ENCODE results near the gene KLHL29. TPM values are rescaled to one million over a fixed set of nuclear protein-coding genes. Genes with fewer than 3 reads are reported as not detected.

Gene KLHL29
- total RNA-seq, 1 donor from 2014 or later, result 5.0 TPM

- DNase-seq (ENCODE audit: low read depth), result no peak
- no peak for TF ChIP-seq CTCF (IDR thresholded peaks at IDR 0.05; ENCODE audit: insufficient read depth, low read length, severe bottlenecking)
- Histone ChIP-seq H3K36me3 (ENCODE audit: control insufficient read depth, insufficient read depth, low read length) (peaks cover 4% of the 10 kb centered on the region), H3K4me3 (ENCODE audit: low read depth, low read length) (no peak overlapping the region), H3K27me3 (ENCODE audit: control insufficient read depth, insufficient read depth, low read length) (no peaks in the 10 kb centered on the region)
- FAIRE-seq, result no peak
These were observed 199.2 kb downstream of the KLHL29 start for GRCh38 chr2:23584054-23584745.

- DNase-seq (ENCODE audit: low read depth) (no peak), FAIRE-seq (no peak)
- Histone ChIP-seq H3K4me3 (ENCODE audit: low read depth, low read length) (no peak overlapping the region), H3K27me3 (ENCODE audit: control insufficient read depth, insufficient read depth, low read length) (no peaks in the 10 kb centered on the region), H3K36me3 (ENCODE audit: control insufficient read depth, insufficient read depth, low read length) (peaks cover 4% of the 10 kb centered on the region)
- no peak for TF ChIP-seq CTCF (IDR thresholded peaks at IDR 0.05; ENCODE audit: insufficient read depth, low read length, severe bottlenecking)
These were observed 200.5 kb downstream of the KLHL29 start for GRCh38 chr2:23585273-23586170.

- DNase-seq (ENCODE audit: low read depth), result no peak
- no peak for FAIRE-seq
- no peak overlapping the region for H3K4me3 ChIP-seq (ENCODE audit: low read depth, low read length)
- peaks cover 4% of the 10 kb centered on the region for H3K36me3 ChIP-seq (ENCODE audit: control insufficient read depth, insufficient read depth, low read length)
- H3K27me3 ChIP-seq (ENCODE audit: control insufficient read depth, insufficient read depth, low read length), result no peaks in the 10 kb centered on the region
- no peak for TF ChIP-seq CTCF (IDR thresholded peaks at IDR 0.05; ENCODE audit: insufficient read depth, low read length, severe bottlenecking)
These were observed 201.8 kb downstream of the KLHL29 start for GRCh38 chr2:23586741-23587306.

- no peak for TF ChIP-seq CTCF (IDR thresholded peaks at IDR 0.05; ENCODE audit: insufficient read depth, low read length, severe bottlenecking)
- no peak for FAIRE-seq
These were observed 202.4 kb downstream of the KLHL29 start for GRCh38 chr2:23587341-23587880.

GRCh38 chr2:23588106-23588505 is 203.1 kb downstream of the KLHL29 start:
- no peak for DNase-seq (ENCODE audit: low read depth)
- TF ChIP-seq CTCF (IDR thresholded peaks at IDR 0.05; ENCODE audit: insufficient read depth, low read length, severe bottlenecking), result no peak
- Histone ChIP-seq H3K36me3 (ENCODE audit: control insufficient read depth, insufficient read depth, low read length) (peaks cover 2% of the 10 kb centered on the region), H3K27me3 (ENCODE audit: control insufficient read depth, insufficient read depth, low read length) (no peaks in the 10 kb centered on the region), H3K4me3 (ENCODE audit: low read depth, low read length) (no peak overlapping the region)
- FAIRE-seq, result no peak

More at GRCh38 chr2:23587341-23587880, 202.4 kb downstream of the KLHL29 start:
- Histone ChIP-seq H3K36me3 (ENCODE audit: control insufficient read depth, insufficient read depth, low read length) (peaks cover 4% of the 10 kb centered on the region), H3K4me3 (ENCODE audit: low read depth, low read length) (no peak overlapping the region), H3K27me3 (ENCODE audit: control insufficient read depth, insufficient read depth, low read length) (no peaks in the 10 kb centered on the region)
- no peak for DNase-seq (ENCODE audit: low read depth)
